Sigmoid colon (tissue), 7 donors: ENCODE measurements around the gene RGS7. TPM values are rescaled to one million over a fixed set of nuclear protein-coding genes. Genes with fewer than 3 reads are reported as not detected.

Experiments used
- DNase-seq: peaks from one replicate; pipeline ENCODE4 v3.0.0-alpha.2; 2019
- H3K27ac ChIP-seq, 4 donors: fragments of 200-600 bp; sonication (generic); one replicate each; pipeline ENCODE4 v1.5.1; 2016 to 2019; ENCODE audit warnings: mild to moderate bottlenecking in 1 of 4
- H3K27me3 ChIP-seq, 3 donors: fragments of 200-600 bp; sonication (generic); one replicate each; pipeline ENCODE4 v1.5.1; 2019; ENCODE audit warnings: mild to moderate bottlenecking in 1 of 3
- H3K36me3 ChIP-seq, 4 donors: fragments of 200-600 bp; sonication (generic); one replicate each; pipeline ENCODE4 v1.5.1; 2016 to 2019
- H3K4me1 ChIP-seq, 4 donors: fragments of 200-600 bp; sonication (generic); one replicate each; pipeline ENCODE4 v1.5.1; 2017 to 2019
- H3K4me3 ChIP-seq, 4 donors: fragments of 200-600 bp; sonication (generic); one replicate each; pipeline ENCODE4 v1.5.1; 2017 to 2019; ENCODE audit warnings: mild to moderate bottlenecking in 2 of 4, moderate library complexity in 1 of 4
- H3K9me3 ChIP-seq, 4 donors: fragments of 200-600 bp in 3 of 4; sonication (generic) in 3 of 4; one replicate each; pipeline versions ENCODE4 v1.5.1 to v1.6.1; 2013 to 2019
- EP300 ChIP-seq, 4 donors: sonication (generic); formaldehyde crosslinking; IDR thresholded peaks; one replicate each; pipeline ENCODE4 v1.6.1; 2017; ENCODE audit warnings: antibody characterized with exemption in 4 of 4
- POLR2A ChIP-seq, 2 donors: fragments of 450-650 bp; IDR thresholded peaks; one replicate each; pipeline ENCODE4 v1.6.1; 2016; ENCODE audit warnings: antibody characterized with exemption in 2 of 2, mild to moderate bottlenecking in 2 of 2, moderate library complexity in 2 of 2
- POLR2AphosphoS5 ChIP-seq, 4 donors: sonication (generic); formaldehyde crosslinking; IDR thresholded peaks; one replicate each; pipeline ENCODE4 v1.6.1; 2017; ENCODE audit warnings: antibody characterized with exemption in 4 of 4
- WGBS, 2 donors: extraction: QIAGEN DNeasy Blood & Tissue Kit; methylation state at CpG; one replicate each; pipeline ENCODE4 v1.1.7; 2013; 5-methylcytosine and 5-hydroxymethylcytosine counted together
- intact Hi-C: fragments of 100-400 bp; cut with DNase I; formaldehyde crosslinking; loops from one replicate; pipeline ENCODE4 v1.15.1; 2023
- polyA plus RNA-seq, 3 donors: library from polyadenylated mRNA; stranded (reverse); fragments of 200-250 nt; gene quantifications; one replicate each; pipeline ENCODE4 v1.2.3, GENCODE V29; 2013
- total RNA-seq, 4 donors: library from RNA; depleted of rRNA; stranded (reverse); fragments of >200 nt; gene quantifications; one replicate each; pipeline ENCODE4 v1.1.0, GENCODE V29; 2016
- TF ChIP-seq, protein P1 (sequence below), 4 experiments: fragments of 450-650 bp in 3 of 4; fragments of 200-600 bp in 1 of 4; IDR thresholded peaks; one replicate each; pipeline ENCODE4 v1.5.1; 2016 to 2019; ENCODE audit warnings: antibody characterized with exemption in 4 of 4, mild to moderate bottlenecking in 3 of 4, moderate library complexity in 2 of 4
- donor health status: healthy with polysubstance abuse.
- donor health status: Bipolar disorder and iron deficiency.
- donor health status: healthy.

RGS7 gene
- total and polyA plus RNA-seq, 7 donors, result 0.10 to 1.8 (median 0.33) TPM; not detected in 4

GRCh38 chr1:241163363-241163762 lies 193.6 kb downstream of the RGS7 start:
- no peaks in the 10 kb centered on the region for H3K4me1 ChIP-seq
- TF ChIP-seq POLR2AphosphoS5 (IDR thresholded peaks at IDR 0.05) (no peak), POLR2A (IDR thresholded peaks at IDR 0.05) (no peak), EP300 (IDR thresholded peaks at IDR 0.05) (no peak)
- TF ChIP-seq, protein P1, sequence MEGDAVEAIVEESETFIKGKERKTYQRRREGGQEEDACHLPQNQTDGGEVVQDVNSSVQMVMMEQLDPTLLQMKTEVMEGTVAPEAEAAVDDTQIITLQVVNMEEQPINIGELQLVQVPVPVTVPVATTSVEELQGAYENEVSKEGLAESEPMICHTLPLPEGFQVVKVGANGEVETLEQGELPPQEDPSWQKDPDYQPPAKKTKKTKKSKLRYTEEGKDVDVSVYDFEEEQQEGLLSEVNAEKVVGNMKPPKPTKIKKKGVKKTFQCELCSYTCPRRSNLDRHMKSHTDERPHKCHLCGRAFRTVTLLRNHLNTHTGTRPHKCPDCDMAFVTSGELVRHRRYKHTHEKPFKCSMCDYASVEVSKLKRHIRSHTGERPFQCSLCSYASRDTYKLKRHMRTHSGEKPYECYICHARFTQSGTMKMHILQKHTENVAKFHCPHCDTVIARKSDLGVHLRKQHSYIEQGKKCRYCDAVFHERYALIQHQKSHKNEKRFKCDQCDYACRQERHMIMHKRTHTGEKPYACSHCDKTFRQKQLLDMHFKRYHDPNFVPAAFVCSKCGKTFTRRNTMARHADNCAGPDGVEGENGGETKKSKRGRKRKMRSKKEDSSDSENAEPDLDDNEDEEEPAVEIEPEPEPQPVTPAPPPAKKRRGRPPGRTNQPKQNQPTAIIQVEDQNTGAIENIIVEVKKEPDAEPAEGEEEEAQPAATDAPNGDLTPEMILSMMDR (IDR thresholded peaks at IDR 0.05), result no peak
- intact Hi-C loops, result no loop called here
- H3K9me3 ChIP-seq, result no peaks in the 10 kb centered on the region
- 48 to 86% methylated on average over 4 of the region's 4 CpGs for WGBS, 2 donors
- no peaks in the 10 kb centered on the region for H3K36me3 ChIP-seq
- no peak overlapping the region for H3K27ac ChIP-seq
- no peak overlapping the region for H3K4me3 ChIP-seq
- H3K27me3 ChIP-seq, result no peaks in the 10 kb centered on the region
- DNase-seq, result no peak

- no peak for DNase-seq
- Histone ChIP-seq H3K9me3 (no peaks in the 10 kb centered on the region), H3K4me1 (no peaks in the 10 kb centered on the region), H3K27ac (no peak overlapping the region), H3K4me3 (no peak overlapping the region), H3K27me3 (no peaks in the 10 kb centered on the region), H3K36me3 (no peaks in the 10 kb centered on the region)
- 58 to 81% methylated on average over 2 of the region's 2 CpGs for WGBS, 2 donors
- intact Hi-C loops, result no loop called here
- TF ChIP-seq POLR2A (IDR thresholded peaks at IDR 0.05) (no peak), POLR2AphosphoS5 (IDR thresholded peaks at IDR 0.05) (no peak), EP300 (IDR thresholded peaks at IDR 0.05) (no peak)
- TF ChIP-seq, protein P1 (IDR thresholded peaks at IDR 0.05), result no peak
Measured at GRCh38 chr1:241161188-241161689, 195.8 kb downstream of the RGS7 start.

GRCh38 chr1:241157435-241157834 lies 199.6 kb downstream of the RGS7 start:
- H3K9me3 ChIP-seq, result no peaks in the 10 kb centered on the region
- no peak overlapping the region for H3K27ac ChIP-seq
- no peaks in the 10 kb centered on the region for H3K27me3 ChIP-seq
- no peak overlapping the region for H3K4me3 ChIP-seq
- TF ChIP-seq POLR2AphosphoS5 (IDR thresholded peaks at IDR 0.05), result no peak
- TF ChIP-seq POLR2A (IDR thresholded peaks at IDR 0.05), result no peak
- TF ChIP-seq, protein P1 (IDR thresholded peaks at IDR 0.05), result no peak
- TF ChIP-seq EP300 (IDR thresholded peaks at IDR 0.05), result no peak
- WGBS, 2 donors, result 74 to 82% methylated on average over 3 of the region's 3 CpGs
- no peaks in the 10 kb centered on the region for H3K4me1 ChIP-seq
- no peaks in the 10 kb centered on the region for H3K36me3 ChIP-seq
- intact Hi-C loops, result no loop called here
- no peak for DNase-seq

GRCh38 chr1:241156231-241156965 lies 200.6 kb downstream of the RGS7 start:
- H3K4me3 ChIP-seq, result no peak overlapping the region
- H3K27ac ChIP-seq, result no peak overlapping the region
- H3K27me3 ChIP-seq, result no peaks in the 10 kb centered on the region
- TF ChIP-seq, protein P1 (IDR thresholded peaks at IDR 0.05), result no peak
- TF ChIP-seq POLR2A (IDR thresholded peaks at IDR 0.05) (no peak), EP300 (IDR thresholded peaks at IDR 0.05) (no peak), POLR2AphosphoS5 (IDR thresholded peaks at IDR 0.05) (no peak)
- H3K4me1 ChIP-seq, result no peaks in the 10 kb centered on the region
- DNase-seq, result no peak
- intact Hi-C loops, result no loop called here
- H3K36me3 ChIP-seq, result no peaks in the 10 kb centered on the region
- WGBS, 2 donors, result 9 to 21% methylated on average over 3 of the region's 3 CpGs
- no peaks in the 10 kb centered on the region for H3K9me3 ChIP-seq
